Measurements from ENCODE around the gene INHBB.

Gene INHBB

GRCh38 chr2:120358734-120359465 lies 13.0 kb downstream of the INHBB start:
- no peak for DNase-seq (ENCODE audit: low spot score)

- DNase-seq (ENCODE audit: low spot score) = no peak
Measured at GRCh38 chr2:120360307-120360855, 14.4 kb downstream of the INHBB start.

- no peak for DNase-seq (ENCODE audit: low spot score)
Measured at GRCh38 chr2:120362926-120363325, 17.0 kb downstream of the INHBB start.

- no peak for DNase-seq (ENCODE audit: low spot score)
Measured at GRCh38 chr2:120365236-120365793, 19.4 kb downstream of the INHBB start.

GRCh38 chr2:120366698-120367097 lies 20.8 kb downstream of the INHBB start:
- DNase-seq (ENCODE audit: low spot score) = no peak

- no peak for DNase-seq (ENCODE audit: low spot score)
Measured at GRCh38 chr2:120367221-120367620, 21.3 kb downstream of the INHBB start.

GRCh38 chr2:120367649-120368048 lies 21.7 kb downstream of the INHBB start:
- DNase-seq (ENCODE audit: low spot score) = no peak

- DNase-seq (ENCODE audit: low spot score) = no peak
Measured at GRCh38 chr2:120368086-120368485, 22.1 kb downstream of the INHBB start.

- no peak for DNase-seq (ENCODE audit: low spot score)
Measured at GRCh38 chr2:120369250-120369649, 23.3 kb downstream of the INHBB start.

- no peak for DNase-seq (ENCODE audit: low spot score)
Measured at GRCh38 chr2:120371969-120372625, 26.2 kb downstream of the INHBB start.

- DNase-seq (ENCODE audit: low spot score) = no peak
Measured at GRCh38 chr2:120372816-120373215, 26.9 kb downstream of the INHBB start.

- no peak for DNase-seq (ENCODE audit: low spot score)
Measured at GRCh38 chr2:120373424-120373823, 27.5 kb downstream of the INHBB start.

GRCh38 chr2:120374821-120375220 lies 28.9 kb downstream of the INHBB start:
- DNase-seq (ENCODE audit: low spot score) = no peak

GRCh38 chr2:120375251-120376020 lies 29.5 kb downstream of the INHBB start:
- DNase-seq (ENCODE audit: low spot score) = no peak

- no peak for DNase-seq (ENCODE audit: low spot score)
Measured at GRCh38 chr2:120376101-120376500, 30.2 kb downstream of the INHBB start.

GRCh38 chr2:120376679-120377640 lies 31.0 kb downstream of the INHBB start:
- no peak for DNase-seq (ENCODE audit: low spot score)

GRCh38 chr2:120378605-120379004 lies 32.7 kb downstream of the INHBB start:
- DNase-seq (ENCODE audit: low spot score) = no peak

- no peak for DNase-seq (ENCODE audit: low spot score)
Measured at GRCh38 chr2:120379916-120380893, 34.3 kb downstream of the INHBB start.

- DNase-seq (ENCODE audit: low spot score) = no peak
Measured at GRCh38 chr2:120381192-120381591, 35.3 kb downstream of the INHBB start.

- no peak for DNase-seq (ENCODE audit: low spot score)
Measured at GRCh38 chr2:120381661-120382060, 35.7 kb downstream of the INHBB start.
